HEK293 (cell line): ENCODE results near the gene CYTH3.
"Not testable (repeated sequence)": the region's sequence is repeated elsewhere in the genome, so short reads cannot be mapped to it uniquely, and the experiment has no call there.

Source experiments
- CTCF ChIA-PET: fragments of 350-600 bp; formaldehyde crosslinking; extraction: SDS; loops from one replicate; lab custom pipeline; 2021; ENCODE audit warnings: antibody characterized with exemption; lab: Yijun Ruan, JAX
- POLR2A ChIA-PET: fragments of 300-600 bp; formaldehyde crosslinking; extraction: SDS; loops from one replicate; lab custom pipeline; 2020; ENCODE audit warnings: antibody characterized with exemption, inconsistent platforms; lab: Yijun Ruan, JAX
- H3K27ac ChIP-seq: fragments of 200-500 bp; sonication (Bioruptor generic); 2 replicates; pipeline ENCODE4 v1.5.1; 2014; ENCODE audit warnings: low read depth, low read length, control low read depth, inconsistent platforms; ENCODE audit errors: extremely low read depth
- H3K36me3 ChIP-seq, 2 experiments: fragments of 200-500 bp in 1 of 2; sonication (Bioruptor generic) in 1 of 2; 1 replicate in 1 of 2; 2 replicates in 1 of 2; pipeline ENCODE4 v1.5.1; 2014 to 2017; ENCODE audit warnings: inconsistent platforms in 2 of 2, low read length in 2 of 2; ENCODE audit not compliant: control insufficient read depth in 2 of 2, insufficient read depth in 1 of 2
- H3K4me1 ChIP-seq: fragments of 200-500 bp; sonication (Bioruptor generic); 2 replicates; pipeline ENCODE4 v1.5.1; 2014; ENCODE audit warnings: mild to moderate bottlenecking, low read length, inconsistent platforms; ENCODE audit not compliant: control insufficient read depth, insufficient read depth
- H3K4me3 ChIP-seq: 2 replicates; pipeline ENCODE4 v1.5.1; 2011; ENCODE audit warnings: low read depth, mild to moderate bottlenecking, control low read depth, low read length, moderate library complexity
- H3K9me3 ChIP-seq: fragments of 200-500 bp; sonication (Bioruptor generic); 2 replicates; pipeline ENCODE4 v1.5.1; 2014; ENCODE audit warnings: low read depth, low read length, inconsistent platforms; ENCODE audit not compliant: control insufficient read depth, insufficient read depth
- EGR2 ChIP-seq: fragments of 450-650 bp; formaldehyde crosslinking; IDR thresholded peaks from 2 replicates; pipeline ENCODE4 v1.5.1; 2016; ENCODE audit warnings: low read depth, missing biosample characterization, missing genetic modification characterization
- FEZF1 ChIP-seq: fragments of 450-650 bp; formaldehyde crosslinking; IDR thresholded peaks from 2 replicates; pipeline ENCODE4 v1.5.1; 2016; ENCODE audit warnings: missing biosample characterization, missing genetic modification characterization
- GLIS1 ChIP-seq: fragments of 450-650 bp; formaldehyde crosslinking; IDR thresholded peaks from 2 replicates; pipeline ENCODE4 v1.5.1; 2016; ENCODE audit warnings: missing biosample characterization, missing genetic modification characterization
- IKZF3 ChIP-seq: fragments of 450-650 bp; IDR thresholded peaks from 2 replicates; pipeline ENCODE4 v1.5.0; 2018; ENCODE audit warnings: missing biosample characterization, mild to moderate bottlenecking, missing genetic modification characterization, moderate library complexity
- PRDM6 ChIP-seq: fragments of 450-650 bp; formaldehyde crosslinking; IDR thresholded peaks from 2 replicates; pipeline ENCODE4 v1.5.1; 2017; ENCODE audit warnings: missing biosample characterization, missing genetic modification characterization
- TRIM28 ChIP-seq: IDR thresholded peaks from 2 replicates; pipeline ENCODE4 v1.6.1; 2011; ENCODE audit warnings: low read length, control low read depth, borderline replicate concordance
- ZBTB17 ChIP-seq: fragments of 450-650 bp; formaldehyde crosslinking; IDR thresholded peaks from 2 replicates; pipeline ENCODE4 v1.5.1; 2016; ENCODE audit warnings: missing biosample characterization, missing genetic modification characterization
- ZFHX2 ChIP-seq: fragments of 450-650 bp; formaldehyde crosslinking; conservative IDR thresholded peaks from 2 replicates; pipeline ENCODE4 v1.5.1; 2016; ENCODE audit warnings: missing biosample characterization, missing genetic modification characterization
- ZNF214 ChIP-seq: fragments of 450-650 bp; formaldehyde crosslinking; IDR thresholded peaks from 2 replicates; pipeline ENCODE4 v1.5.1; 2017; ENCODE audit warnings: missing biosample characterization, mild to moderate bottlenecking, missing genetic modification characterization, borderline replicate concordance
- ZNF335 ChIP-seq: fragments of 450-650 bp; formaldehyde crosslinking; conservative IDR thresholded peaks from 2 replicates; pipeline ENCODE4 v1.5.1; 2016; ENCODE audit warnings: missing biosample characterization, missing genetic modification characterization
- ZNF341 ChIP-seq: fragments of 450-650 bp; formaldehyde crosslinking; IDR thresholded peaks from 2 replicates; pipeline ENCODE4; 2016; ENCODE audit warnings: low read depth, missing biosample characterization, missing genetic modification characterization
- ZNF394 ChIP-seq: fragments of 450-650 bp; formaldehyde crosslinking; IDR thresholded peaks from 2 replicates; pipeline ENCODE4 v1.5.1; 2016; ENCODE audit warnings: missing biosample characterization, missing genetic modification characterization, mild to moderate bottlenecking, moderate library complexity, borderline replicate concordance
- ZNF600 ChIP-seq: fragments of 450-650 bp; formaldehyde crosslinking; IDR thresholded peaks from 2 replicates; pipeline ENCODE4 v1.5.1; 2016; ENCODE audit warnings: missing biosample characterization, missing genetic modification characterization
- ZNF664 ChIP-seq: fragments of 450-650 bp; formaldehyde crosslinking; IDR thresholded peaks from 2 replicates; pipeline ENCODE4 v1.5.1; 2016; ENCODE audit warnings: missing biosample characterization, missing genetic modification characterization
- ZNF701 ChIP-seq: fragments of 450-650 bp; formaldehyde crosslinking; IDR thresholded peaks from 2 replicates; pipeline ENCODE4 v1.5.1; 2016; ENCODE audit warnings: missing biosample characterization, missing genetic modification characterization
- ZNF704 ChIP-seq: fragments of 450-650 bp; formaldehyde crosslinking; IDR thresholded peaks from 2 replicates; pipeline ENCODE4 v1.5.1; 2016; ENCODE audit warnings: missing biosample characterization, missing genetic modification characterization
- ZNF76 ChIP-seq: fragments of 450-650 bp; formaldehyde crosslinking; IDR thresholded peaks from 2 replicates; pipeline ENCODE4; 2016; ENCODE audit warnings: low read depth, missing biosample characterization, missing genetic modification characterization, borderline replicate concordance

The CYTH3 gene

GRCh38 chr7:6231184-6231583 lies 41.2 kb downstream of the CYTH3 start:
- Histone ChIP-seq H3K9me3 (no peaks in the 10 kb centered on the region), H3K4me3 (no peak overlapping the region), H3K27ac (no peak overlapping the region), H3K36me3 (no peaks in the 10 kb centered on the region), H3K4me1 (peaks cover 16% of the 10 kb centered on the region)
- TF ChIP-seq GLIS1 (tag by site-specific recombination), result peak; percentile 78
- TF ChIP-seq FEZF1 (tag by site-specific recombination), result no peak
- TF ChIP-seq ZNF214, result no peak
- peak; percentile 86 for TF ChIP-seq ZNF600 (tag by site-specific recombination)
- TF ChIP-seq ZBTB17 (tag by site-specific recombination), result 0 out of 2 replicates have a peak, but pooled peaks have one; percentile 84
- peak; percentile 27; the same call in 1 of the 2 replicates for TF ChIP-seq ZNF341 (tag by site-specific recombination)
- TF ChIP-seq TRIM28, result 0 out of 2 replicates have a peak, but pooled peaks have one; percentile 16
- no peak for TF ChIP-seq ZNF701 (tag by site-specific recombination)
- ChIA-PET CTCF (no interaction called here), POLR2A (interaction anchor here (0.6 kb wide), 1 partner anchor 26 kb away, joined by 3 read pairs; no protein-coding TSS in a partner anchor)

GRCh38 chr7:6229284-6229683 lies 43.1 kb downstream of the CYTH3 start:
- POLR2A ChIA-PET, H3K9me3 ChIP-seq, H3K27ac ChIP-seq, H3K36me3 ChIP-seq, H3K4me3 ChIP-seq: not testable (repeated sequence)
- CTCF ChIA-PET, result interaction anchor here (0.7 kb wide), 1 partner anchor 20 kb away, joined by 5 read pairs; no protein-coding TSS in a partner anchor
- H3K4me1 ChIP-seq, result peaks cover 16% of the 10 kb centered on the region
- TF ChIP-seq ZNF76 (tag by site-specific recombination) (0 out of 2 replicates have a peak, but pooled peaks have one; percentile 46), GLIS1 (tag by site-specific recombination) (0 out of 2 replicates have a peak, but pooled peaks have one; percentile 9)

- TF ChIP-seq ZFHX2 (tag by site-specific recombination) (peak; percentile 77), ZNF335 (tag by site-specific recombination) (peak; percentile 33; the same call in 1 of the 2 replicates), EGR2 (tag by site-specific recombination) (peak; percentile 64), ZBTB17 (tag by site-specific recombination) (peak; percentile 34; the same call in 1 of the 2 replicates), ZNF394 (tag by site-specific recombination) (0 out of 2 replicates have a peak, but pooled peaks have one; percentile 20), ZNF664 (tag by site-specific recombination) (no peak), PRDM6 (tag by site-specific recombination) (peak; percentile 29; the same call in 1 of the 2 replicates), ZNF704 (tag by site-specific recombination) (no peak), IKZF3 (tag by site-specific recombination) (no peak)
- TF ChIP-seq, all 188 proteins: peak for 6
- ChIA-PET POLR2A (interaction anchor here (0.5 kb wide), 1 partner anchor 91 kb away, joined by 3 read pairs; no protein-coding TSS in a partner anchor), CTCF (interaction anchor here (0.6 kb wide), 1 partner anchor 209 kb away, joined by 4 read pairs; no protein-coding TSS in a partner anchor)
- no peaks in the 10 kb centered on the region for H3K36me3 ChIP-seq
- no peak overlapping the region for H3K4me3 ChIP-seq
- no peaks in the 10 kb centered on the region for H3K9me3 ChIP-seq
- 0 out of 2 replicates have a peak overlapping the region, but pooled peaks have one; percentile 3 for H3K27ac ChIP-seq
- peaks cover 16% of the 10 kb centered on the region for H3K4me1 ChIP-seq
Measured at GRCh38 chr7:6228361-6229229, 43.8 kb downstream of the CYTH3 start.
